AG04450 (cell line): ENCODE measurements around the gene DSCAML1. TPM values are rescaled to one million over a fixed set of nuclear protein-coding genes. Genes with fewer than 3 reads are reported as not detected.

Experiments used
- CTCF ChIA-PET: fragments of 300-600, 350-600 bp; formaldehyde crosslinking; extraction: SDS; loops from one replicate; lab custom pipeline; 2022; ENCODE audit warnings: antibody characterized with exemption, inconsistent platforms; lab: Charles Lee
- POLR2A ChIA-PET: fragments of 350-600 bp; formaldehyde crosslinking; extraction: SDS; loops from one replicate; lab custom pipeline; 2021; ENCODE audit warnings: antibody characterized with exemption, inconsistent platforms; lab: Yijun Ruan, JAX
- DNase-seq: peaks from one replicate; pipeline ENCODE4 v3.0.0-alpha.2; 2011; ENCODE audit warnings: low read depth, low spot score
- H3K27ac ChIP-seq: one replicate; pipeline ENCODE4 v1.5.1; 2012; ENCODE audit warnings: low read depth, low read length, control low read depth
- H3K27me3 ChIP-seq: one replicate; pipeline ENCODE4 v1.6.0; 2012; ENCODE audit warnings: low read length; ENCODE audit not compliant: control insufficient read depth, insufficient read depth
- H3K4me3 ChIP-seq: 2 replicates; pipeline ENCODE4 v1.5.1; 2011; ENCODE audit warnings: mild to moderate bottlenecking, low read depth, low read length, control low read depth
- H3K9me3 ChIP-seq: 2 replicates; pipeline ENCODE4 v1.5.1; 2012; ENCODE audit warnings: low read length; ENCODE audit not compliant: control insufficient read depth, insufficient read depth
- polyA plus RNA-seq: library from polyadenylated mRNA; depleted of rRNA; stranded (reverse); fragments of >200 nt; gene quantifications from 2 replicates; pipeline ENCODE4 v1.2.3, GENCODE V29; 2011; rRNA removed
- TF ChIP-seq, protein P1 (sequence below): IDR thresholded peaks from 2 replicates; pipeline ENCODE4 v1.5.1; 2011; ENCODE audit warnings: low read depth, low read length, control low read depth, inconsistent platforms

The DSCAML1 gene
- polyA plus RNA-seq, 1 experiment = not detected

DNA sequence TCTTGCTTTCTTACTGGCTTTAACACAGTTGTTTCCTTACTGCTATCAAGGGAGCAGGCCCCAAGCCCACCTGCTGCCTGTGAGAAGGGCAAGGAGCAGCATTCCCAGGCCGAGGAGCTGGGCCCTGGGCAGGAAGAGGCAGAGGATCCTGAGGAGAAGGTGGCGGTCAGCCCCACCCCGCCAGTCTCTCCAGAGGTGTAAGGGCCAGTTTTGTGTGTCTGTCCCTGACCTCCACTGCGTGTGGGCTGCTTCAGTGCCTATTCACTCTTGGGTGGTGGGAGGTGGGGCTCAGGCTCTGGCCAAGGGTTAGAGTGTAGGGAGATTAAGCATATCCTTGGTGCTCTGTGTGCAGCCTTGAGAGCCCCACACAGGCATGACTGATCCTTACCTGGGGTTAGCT, 414.3 kb downstream of the DSCAML1 start:
- Histone ChIP-seq H3K9me3 (no peaks in the 10 kb centered on the region), H3K27ac (peak overlapping the region; percentile 11), H3K4me3 (no peak overlapping the region), H3K27me3 (no peaks in the 10 kb centered on the region)
- TF ChIP-seq, protein P1, sequence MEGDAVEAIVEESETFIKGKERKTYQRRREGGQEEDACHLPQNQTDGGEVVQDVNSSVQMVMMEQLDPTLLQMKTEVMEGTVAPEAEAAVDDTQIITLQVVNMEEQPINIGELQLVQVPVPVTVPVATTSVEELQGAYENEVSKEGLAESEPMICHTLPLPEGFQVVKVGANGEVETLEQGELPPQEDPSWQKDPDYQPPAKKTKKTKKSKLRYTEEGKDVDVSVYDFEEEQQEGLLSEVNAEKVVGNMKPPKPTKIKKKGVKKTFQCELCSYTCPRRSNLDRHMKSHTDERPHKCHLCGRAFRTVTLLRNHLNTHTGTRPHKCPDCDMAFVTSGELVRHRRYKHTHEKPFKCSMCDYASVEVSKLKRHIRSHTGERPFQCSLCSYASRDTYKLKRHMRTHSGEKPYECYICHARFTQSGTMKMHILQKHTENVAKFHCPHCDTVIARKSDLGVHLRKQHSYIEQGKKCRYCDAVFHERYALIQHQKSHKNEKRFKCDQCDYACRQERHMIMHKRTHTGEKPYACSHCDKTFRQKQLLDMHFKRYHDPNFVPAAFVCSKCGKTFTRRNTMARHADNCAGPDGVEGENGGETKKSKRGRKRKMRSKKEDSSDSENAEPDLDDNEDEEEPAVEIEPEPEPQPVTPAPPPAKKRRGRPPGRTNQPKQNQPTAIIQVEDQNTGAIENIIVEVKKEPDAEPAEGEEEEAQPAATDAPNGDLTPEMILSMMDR = no peak
- no peak for DNase-seq
- POLR2A ChIA-PET = no interaction called here
- CTCF ChIA-PET = interaction anchor here (0.6 to 4.0 kb wide), 2 partner anchors 43 to 67 kb away, joined by 3 to 18 read pairs; no protein-coding TSS in a partner anchor

DNA sequence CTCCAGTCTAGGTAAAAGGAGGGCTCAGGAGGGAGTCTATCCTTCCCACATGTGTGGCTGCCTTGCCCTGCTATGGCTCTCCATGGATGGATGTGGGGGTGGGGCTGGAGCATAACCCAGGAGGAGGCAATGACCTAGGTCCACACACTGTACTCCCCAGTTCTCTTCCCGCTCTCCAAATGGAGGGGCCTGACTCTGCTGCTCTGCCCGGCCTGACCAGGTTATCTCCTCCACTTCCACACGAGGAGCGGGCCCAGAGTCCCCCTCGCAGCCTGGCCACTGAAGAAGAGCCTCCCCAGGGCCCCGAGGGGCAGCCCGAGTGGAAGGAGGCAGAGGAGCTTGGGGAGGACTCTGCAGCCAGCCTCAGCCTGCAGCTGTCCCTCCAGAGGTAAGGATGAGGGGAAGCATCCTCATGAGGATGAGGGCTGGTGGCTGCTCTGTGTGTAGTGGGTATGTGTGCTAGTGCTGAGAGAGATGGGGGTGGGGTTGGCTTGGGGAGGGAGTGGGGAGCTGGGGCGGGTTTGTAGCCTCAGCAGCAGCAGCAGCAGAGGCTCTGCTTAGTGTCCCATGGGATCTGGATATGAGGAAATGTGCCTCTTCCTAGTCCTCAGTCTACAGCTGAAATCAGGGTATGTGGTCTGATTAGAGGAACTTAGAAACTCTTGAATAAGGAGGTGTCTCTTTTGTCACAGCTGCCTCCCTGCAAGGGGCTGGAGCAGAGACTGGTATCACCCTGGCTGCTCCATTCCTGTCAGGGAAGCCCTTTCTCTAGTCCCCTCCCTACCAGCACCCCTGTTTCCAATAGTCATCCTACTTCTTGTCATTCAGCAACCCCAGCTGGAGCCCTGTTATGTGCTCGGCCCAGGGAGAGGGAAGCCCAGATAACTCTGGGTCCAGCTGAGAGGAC, 415.3 kb downstream of the DSCAML1 start:
- no peak for DNase-seq
- ChIA-PET CTCF (interaction anchor here (4.0 kb wide), 1 partner anchor 44 kb away, joined by 18 read pairs; no protein-coding TSS in a partner anchor), POLR2A (no interaction called here)
- TF ChIP-seq, protein P1 = no peak
- Histone ChIP-seq H3K9me3 (no peaks in the 10 kb centered on the region), H3K27me3 (no peaks in the 10 kb centered on the region), H3K4me3 (no peak overlapping the region), H3K27ac (no peak overlapping the region)

DNA sequence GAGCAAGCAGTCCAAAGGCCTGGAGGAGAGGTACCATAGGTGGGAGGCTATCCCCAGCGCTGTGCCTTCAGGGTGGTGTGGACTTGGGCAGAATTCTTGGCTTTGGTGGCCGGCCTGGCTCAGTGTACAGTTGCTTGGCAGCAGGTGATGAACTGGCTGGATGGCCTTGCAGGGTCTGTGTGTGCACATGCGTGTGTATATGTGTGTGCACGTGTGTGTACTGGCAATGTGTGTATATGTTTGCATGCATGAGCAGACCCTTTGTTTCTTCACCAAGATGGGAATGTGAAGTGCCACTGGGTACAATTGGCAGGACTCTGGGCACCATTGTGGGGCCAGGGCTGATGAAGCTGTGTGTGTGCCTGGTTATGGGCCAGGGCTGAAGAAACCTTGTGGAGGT, 416.3 kb downstream of the DSCAML1 start:
- Histone ChIP-seq H3K27me3 (no peaks in the 10 kb centered on the region), H3K9me3 (no peaks in the 10 kb centered on the region), H3K27ac (no peak overlapping the region), H3K4me3 (no peak overlapping the region)
- ChIA-PET CTCF (no interaction called here), POLR2A (no interaction called here)
- no peak for DNase-seq
- TF ChIP-seq, protein P1 = no peak

DNA sequence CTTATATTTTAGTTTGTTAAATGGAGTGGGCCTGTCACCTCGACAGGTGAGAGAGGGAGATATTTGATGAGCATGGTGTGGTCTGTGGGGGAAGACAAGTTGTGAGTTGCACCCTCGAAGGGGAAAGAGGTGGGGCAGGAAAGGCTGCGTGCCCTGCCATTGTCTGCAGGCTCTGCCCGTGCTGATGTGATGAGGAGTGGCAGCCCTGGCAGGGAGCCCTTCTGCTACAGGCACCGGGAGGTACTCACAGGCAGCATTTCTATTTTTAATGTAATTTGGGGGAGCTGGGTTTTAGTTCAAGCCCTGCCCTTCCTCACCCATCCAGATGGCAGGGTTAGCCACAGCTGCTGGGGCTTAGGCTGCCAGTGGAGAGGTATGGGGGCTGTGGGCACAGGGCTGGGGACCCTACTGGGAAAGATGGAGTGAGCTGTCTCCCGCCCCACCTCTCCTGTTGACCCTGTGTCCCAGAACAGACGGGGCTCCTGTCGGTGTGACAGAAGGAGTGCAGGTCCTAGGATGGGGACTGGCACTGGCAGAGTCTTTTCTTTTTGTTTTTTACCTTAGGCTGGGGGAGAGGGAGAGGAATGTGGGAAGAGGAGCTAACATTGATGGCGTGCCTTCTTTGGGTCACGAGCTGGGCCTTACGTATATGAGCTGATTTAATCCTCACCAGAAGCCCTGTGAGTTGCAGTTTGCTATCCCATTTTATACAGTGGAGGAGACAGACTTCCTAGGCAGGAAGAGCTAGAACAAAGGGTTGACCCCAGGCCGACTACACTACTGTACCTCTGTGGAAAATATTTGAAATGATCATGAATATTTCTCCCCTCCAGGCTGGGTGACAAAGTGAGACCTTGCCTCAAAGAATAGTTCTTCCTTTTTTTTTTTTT, 417.8 kb downstream of the DSCAML1 start:
- Histone ChIP-seq H3K27me3 (no peaks in the 10 kb centered on the region), H3K4me3 (no peak overlapping the region), H3K9me3 (no peaks in the 10 kb centered on the region), H3K27ac (no peak overlapping the region)
- ChIA-PET CTCF (no interaction called here), POLR2A (no interaction called here)
- TF ChIP-seq, protein P1 = no peak
- no peak for DNase-seq

Other genes with a start within 250 kb of the DSCAML1 start
- gene FXYD2, start 27.5 kb upstream of the DSCAML1 start, polyA plus RNA-seq = 0.14 TPM in 1 of 2 replicates, not detected in the other
- gene FXYD6, start 79.4 kb upstream of the DSCAML1 start, polyA plus RNA-seq = 19.8 and 21.4 TPM in 2 replicates
- gene TMPRSS13, start 132.2 kb upstream of the DSCAML1 start, polyA plus RNA-seq = not detected in 2 replicates
- gene IL10RA, start 189.2 kb upstream of the DSCAML1 start, polyA plus RNA-seq = not detected in 2 replicates